AG10803 (cell line): ENCODE results near the gene ANKK1.

ENCODE experiments used
- DNase-seq: peaks from one replicate; pipeline ENCODE4 v3.0.0; 2010; ENCODE audit warnings: low read depth
- H3K4me3 ChIP-seq: 2 replicates; pipeline ENCODE4 v1.5.1; 2011; ENCODE audit warnings: mild to moderate bottlenecking, low read length, control low read depth
- TF ChIP-seq, protein P1 (sequence below): conservative IDR thresholded peaks from 2 replicates; pipeline ENCODE4 v1.5.1; 2011; ENCODE audit warnings: mild to moderate bottlenecking, low read length, control low read depth, inconsistent platforms

ANKK1 gene

DNA sequence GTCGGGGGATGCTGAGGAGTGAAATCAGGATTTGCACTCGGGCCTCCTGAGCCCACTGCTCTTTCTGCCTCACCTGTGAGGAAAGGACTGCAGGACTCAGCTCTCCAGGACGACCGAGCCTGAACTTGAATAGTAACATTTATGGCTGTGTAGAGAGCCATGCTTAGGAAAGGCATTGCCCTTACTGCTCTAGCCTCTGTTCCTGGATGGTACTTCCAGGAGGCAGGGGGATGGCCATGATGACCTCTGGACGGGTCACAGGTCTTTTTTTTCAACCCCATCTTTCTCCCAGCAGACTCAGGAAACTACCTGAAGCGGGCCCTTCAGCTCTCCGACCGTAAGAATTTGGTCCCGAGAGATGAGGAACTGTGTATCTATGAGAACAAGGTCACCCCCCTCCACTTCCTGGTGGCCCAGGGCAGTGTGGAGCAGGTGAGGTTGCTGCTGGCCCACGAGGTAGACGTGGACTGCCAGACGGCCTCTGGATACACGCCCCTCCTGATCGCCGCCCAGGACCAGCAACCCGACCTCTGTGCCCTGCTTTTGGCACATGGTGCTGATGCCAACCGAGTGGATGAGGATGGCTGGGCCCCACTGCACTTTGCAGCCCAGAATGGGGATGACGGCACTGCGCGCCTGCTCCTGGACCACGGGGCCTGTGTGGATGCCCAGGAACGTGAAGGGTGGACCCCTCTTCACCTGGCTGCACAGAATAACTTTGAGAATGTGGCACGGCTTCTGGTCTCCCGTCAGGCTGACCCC lies 11.3 kb downstream of the ANKK1 start:
- TF ChIP-seq, protein P1, sequence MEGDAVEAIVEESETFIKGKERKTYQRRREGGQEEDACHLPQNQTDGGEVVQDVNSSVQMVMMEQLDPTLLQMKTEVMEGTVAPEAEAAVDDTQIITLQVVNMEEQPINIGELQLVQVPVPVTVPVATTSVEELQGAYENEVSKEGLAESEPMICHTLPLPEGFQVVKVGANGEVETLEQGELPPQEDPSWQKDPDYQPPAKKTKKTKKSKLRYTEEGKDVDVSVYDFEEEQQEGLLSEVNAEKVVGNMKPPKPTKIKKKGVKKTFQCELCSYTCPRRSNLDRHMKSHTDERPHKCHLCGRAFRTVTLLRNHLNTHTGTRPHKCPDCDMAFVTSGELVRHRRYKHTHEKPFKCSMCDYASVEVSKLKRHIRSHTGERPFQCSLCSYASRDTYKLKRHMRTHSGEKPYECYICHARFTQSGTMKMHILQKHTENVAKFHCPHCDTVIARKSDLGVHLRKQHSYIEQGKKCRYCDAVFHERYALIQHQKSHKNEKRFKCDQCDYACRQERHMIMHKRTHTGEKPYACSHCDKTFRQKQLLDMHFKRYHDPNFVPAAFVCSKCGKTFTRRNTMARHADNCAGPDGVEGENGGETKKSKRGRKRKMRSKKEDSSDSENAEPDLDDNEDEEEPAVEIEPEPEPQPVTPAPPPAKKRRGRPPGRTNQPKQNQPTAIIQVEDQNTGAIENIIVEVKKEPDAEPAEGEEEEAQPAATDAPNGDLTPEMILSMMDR, result no peak
- no peak overlapping the region for H3K4me3 ChIP-seq
- no peak for DNase-seq

DNA sequence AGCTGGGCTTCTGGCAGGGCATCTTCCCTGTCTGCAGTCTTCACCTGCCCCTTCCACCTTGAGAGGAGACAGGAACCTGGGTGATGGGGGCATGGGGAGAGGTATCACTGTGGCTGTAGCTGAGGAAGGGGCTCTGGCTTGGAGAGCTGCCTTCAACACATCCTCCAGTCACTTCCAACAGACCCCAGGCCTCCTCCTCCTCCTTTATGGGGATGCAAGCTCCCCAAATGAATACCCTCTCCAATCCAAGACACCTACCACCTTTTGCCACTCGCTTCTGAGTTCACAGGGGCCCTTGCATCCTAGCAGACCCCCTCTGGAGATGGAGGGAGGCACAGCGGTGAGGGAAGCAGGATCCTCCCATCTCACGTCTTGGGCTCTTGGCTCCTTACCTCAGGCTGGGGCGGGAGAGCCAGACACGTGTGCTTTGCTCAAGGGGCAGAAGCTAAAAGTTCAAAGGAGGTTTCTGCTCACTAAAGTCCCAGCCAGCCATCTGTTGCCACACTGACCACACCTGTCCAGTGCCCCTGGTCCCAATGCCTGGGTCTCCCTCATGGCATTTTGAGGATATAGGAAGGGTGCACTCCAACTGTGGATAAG lies 13.2 kb downstream of the ANKK1 start:
- no peak overlapping the region for H3K4me3 ChIP-seq
- TF ChIP-seq, protein P1, result no peak
- no peak for DNase-seq

DNA sequence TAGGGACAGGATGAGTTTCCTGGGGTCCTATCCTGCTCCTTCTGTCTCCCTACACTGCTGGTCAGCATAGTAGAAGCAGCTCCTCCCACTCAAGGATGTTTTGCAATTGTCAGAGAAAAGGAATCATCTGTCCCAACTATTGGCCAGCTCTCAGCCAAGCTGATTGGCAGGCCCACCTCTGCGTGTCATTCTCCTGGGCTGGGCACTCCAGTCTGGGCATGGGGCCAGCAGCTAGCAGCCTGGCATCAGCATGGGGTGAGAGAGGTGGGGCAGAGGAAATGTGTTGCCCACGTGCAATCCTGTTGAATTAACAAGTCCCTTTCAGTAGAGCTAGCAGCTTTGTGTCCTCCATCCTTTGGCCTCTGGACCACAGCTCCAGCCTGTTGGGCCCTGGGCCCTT lies 14.1 kb downstream of the ANKK1 start:
- peak; percentile 8 for DNase-seq
- TF ChIP-seq, protein P1, result no peak
- no peak overlapping the region for H3K4me3 ChIP-seq

DNA sequence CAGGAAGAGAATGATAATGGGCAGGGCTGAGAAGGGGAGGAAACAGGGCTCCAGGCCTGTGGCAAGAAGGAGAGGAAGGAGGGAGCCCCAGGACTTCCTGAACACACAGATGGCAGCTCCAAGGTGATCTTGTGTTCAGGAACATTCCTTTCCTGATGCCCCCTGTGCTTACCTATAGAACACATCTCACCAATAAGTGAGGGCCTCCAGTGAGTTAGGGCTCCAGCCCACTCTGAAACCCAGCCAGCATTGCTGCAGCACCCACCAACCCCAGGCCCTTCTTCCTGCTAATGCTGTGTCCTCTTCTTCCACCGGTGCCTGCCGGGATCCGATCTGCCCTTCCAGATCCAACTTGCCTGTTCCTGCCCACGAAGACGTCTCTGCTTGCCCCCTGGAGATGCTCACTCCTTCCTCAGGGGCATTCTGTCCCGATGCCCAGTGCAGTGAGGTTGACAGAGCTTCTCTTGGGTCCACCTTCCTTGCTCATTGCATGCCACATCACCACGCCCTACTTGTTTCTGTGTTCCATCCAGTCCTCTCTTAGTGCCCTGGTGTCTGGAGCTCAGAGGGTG lies 17.4 kb downstream of the ANKK1 start:
- H3K4me3 ChIP-seq, result no peak overlapping the region
- no peak for DNase-seq
- TF ChIP-seq, protein P1, result no peak

DNA sequence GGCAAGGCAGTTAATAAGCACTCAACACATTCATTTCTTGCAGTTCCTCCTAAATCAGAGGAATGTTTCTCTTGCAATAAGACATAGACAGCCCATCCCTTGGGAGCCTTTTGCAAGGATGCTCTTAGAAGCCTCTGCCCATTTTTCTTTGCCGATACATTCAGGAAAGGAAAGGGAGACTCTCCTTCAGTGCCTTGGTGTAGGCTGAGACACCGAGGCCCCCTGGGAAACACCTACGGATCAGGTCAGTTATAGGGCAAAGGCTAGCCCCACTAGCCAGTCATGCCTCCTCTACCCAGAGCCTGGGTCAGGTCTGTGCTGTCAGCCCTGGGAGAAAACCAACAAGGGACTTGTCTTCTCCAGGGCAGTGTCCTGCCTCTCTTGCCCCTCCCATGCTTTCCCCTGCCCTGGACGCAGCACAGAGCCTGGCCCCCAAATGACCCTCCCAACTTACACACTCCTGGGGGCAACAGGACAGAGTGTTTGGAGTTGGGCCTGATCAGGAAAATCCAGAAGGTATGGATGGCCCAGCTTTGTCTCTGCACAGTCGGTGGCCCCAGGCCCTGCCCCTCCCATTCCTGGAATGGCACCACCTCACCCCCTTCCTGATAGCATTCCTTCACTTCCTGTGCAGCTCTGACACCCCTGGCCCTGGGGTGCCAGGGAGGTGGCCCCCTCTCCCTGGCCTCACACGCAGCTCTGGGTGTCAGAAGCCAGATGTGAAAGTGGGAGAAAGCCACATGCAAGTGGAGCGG lies 18.3 kb downstream of the ANKK1 start:
- TF ChIP-seq, protein P1, result no peak
- DNase-seq, result no peak
- no peak overlapping the region for H3K4me3 ChIP-seq

DNA sequence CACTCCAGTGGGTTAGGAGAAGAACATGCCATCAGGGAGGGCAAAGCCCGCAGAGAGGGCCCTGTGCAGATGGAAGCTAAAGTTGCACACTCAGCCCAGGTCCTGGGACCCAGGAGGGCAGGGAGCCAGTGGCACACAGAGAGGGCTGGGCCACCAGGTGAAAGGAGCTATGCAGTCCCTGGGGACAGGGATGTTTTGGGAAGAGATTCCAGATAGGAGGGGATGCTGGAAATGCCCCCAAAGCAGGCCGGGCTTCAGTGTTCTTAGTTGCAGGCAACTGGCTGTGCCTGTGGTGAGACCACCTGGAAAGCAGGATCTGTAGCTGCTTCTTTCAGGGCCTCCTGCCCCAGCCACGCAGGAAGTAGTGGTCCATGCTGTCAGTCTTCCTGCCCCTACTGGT lies 19.6 kb downstream of the ANKK1 start:
- TF ChIP-seq, protein P1, result no peak
- DNase-seq, result no peak
- H3K4me3 ChIP-seq, result no peak overlapping the region
